ENCODE measurements around the gene SERPINA10. TPM values are rescaled to one million over a fixed set of nuclear protein-coding genes. Genes with fewer than 3 reads are reported as not detected.

SERPINA10 gene
- total and polyA plus RNA-seq, 7 donors = 0.06 TPM; not detected in 6

DNA sequence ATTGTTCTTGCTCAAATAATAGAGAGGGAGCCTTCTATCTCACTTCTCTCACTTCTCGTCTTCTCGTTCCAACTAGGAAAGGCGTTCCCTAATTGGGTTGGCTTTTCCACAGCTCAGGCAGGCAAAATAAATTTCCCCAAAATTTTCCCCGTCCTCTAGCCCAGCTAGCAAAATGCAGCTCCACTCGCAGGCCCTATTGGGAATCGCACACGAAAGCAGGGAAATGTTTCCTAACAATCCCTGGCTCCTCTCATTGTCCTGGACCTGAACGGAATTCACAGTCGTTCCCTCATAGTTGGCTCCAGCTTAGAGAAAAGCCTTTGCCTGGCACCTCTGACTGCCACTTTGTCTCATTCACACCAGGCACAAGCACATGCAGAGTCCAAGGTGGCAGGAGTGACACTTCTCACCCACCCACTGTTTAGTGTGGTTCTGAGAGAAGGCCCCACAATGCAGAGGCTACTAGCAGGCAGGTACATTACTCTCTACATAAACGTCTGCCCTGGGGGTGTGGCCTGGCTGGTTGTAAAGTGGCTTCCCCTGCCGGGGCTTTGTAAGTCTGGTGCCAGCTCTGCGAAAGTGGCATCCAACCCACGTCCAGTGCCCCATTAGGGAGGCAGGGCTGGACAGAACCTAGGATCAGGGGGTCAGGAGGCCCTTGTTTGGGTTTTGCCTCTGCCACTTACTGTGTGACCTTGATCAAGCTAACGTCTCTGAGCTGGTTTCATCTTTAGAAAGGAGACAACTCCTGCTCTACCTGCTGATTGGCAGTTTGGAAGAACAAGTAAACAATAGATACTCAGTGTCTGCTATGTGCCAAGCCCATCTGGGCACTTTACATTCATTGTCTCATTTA is 4.2 kb downstream of the SERPINA10 start:
- H3K4me3 ChIP-seq = no peak overlapping the region
- intact Hi-C loops (cut with DNase I) = no loop called here
- WGBS, 2 donors = 66 to 73% methylated on average over 14 of the region's 14 CpGs

DNA sequence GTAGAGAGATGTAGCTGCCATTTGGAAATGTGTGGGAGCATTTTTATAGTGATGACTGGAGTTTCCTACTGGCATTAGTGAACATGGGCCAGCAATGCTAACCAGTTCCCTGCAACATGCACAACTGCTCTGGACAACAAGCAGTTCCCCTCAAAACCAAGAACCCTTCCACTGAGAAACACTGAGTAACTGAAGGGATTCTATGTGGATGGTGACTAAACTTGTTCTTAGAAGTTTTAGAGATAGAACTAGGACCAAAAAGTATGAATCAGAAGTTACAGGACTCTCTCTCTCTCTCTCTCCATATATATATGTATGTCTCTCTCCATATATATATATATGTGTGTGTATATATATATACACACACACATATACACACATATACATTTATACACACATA is 7.9 kb downstream of the SERPINA10 start:
- TF ChIP-seq POLR2AphosphoS5 (IDR thresholded peaks at IDR 0.05) (no peak), EP300 (IDR thresholded peaks at IDR 0.05) (no peak), POLR2A (IDR thresholded peaks at IDR 0.05) (no peak)
- TF ChIP-seq, protein P1, sequence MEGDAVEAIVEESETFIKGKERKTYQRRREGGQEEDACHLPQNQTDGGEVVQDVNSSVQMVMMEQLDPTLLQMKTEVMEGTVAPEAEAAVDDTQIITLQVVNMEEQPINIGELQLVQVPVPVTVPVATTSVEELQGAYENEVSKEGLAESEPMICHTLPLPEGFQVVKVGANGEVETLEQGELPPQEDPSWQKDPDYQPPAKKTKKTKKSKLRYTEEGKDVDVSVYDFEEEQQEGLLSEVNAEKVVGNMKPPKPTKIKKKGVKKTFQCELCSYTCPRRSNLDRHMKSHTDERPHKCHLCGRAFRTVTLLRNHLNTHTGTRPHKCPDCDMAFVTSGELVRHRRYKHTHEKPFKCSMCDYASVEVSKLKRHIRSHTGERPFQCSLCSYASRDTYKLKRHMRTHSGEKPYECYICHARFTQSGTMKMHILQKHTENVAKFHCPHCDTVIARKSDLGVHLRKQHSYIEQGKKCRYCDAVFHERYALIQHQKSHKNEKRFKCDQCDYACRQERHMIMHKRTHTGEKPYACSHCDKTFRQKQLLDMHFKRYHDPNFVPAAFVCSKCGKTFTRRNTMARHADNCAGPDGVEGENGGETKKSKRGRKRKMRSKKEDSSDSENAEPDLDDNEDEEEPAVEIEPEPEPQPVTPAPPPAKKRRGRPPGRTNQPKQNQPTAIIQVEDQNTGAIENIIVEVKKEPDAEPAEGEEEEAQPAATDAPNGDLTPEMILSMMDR (IDR thresholded peaks at IDR 0.05) = no peak
- no peaks in the 10 kb centered on the region for H3K4me1 ChIP-seq
- H3K4me3 ChIP-seq = no peak overlapping the region
- H3K27me3 ChIP-seq = no peaks in the 10 kb centered on the region
- intact Hi-C loops (cut with DNase I) = no loop called here
- no peak overlapping the region for H3K27ac ChIP-seq
- no peak for DNase-seq
- H3K36me3 ChIP-seq = no peaks in the 10 kb centered on the region
- no peaks in the 10 kb centered on the region for H3K9me3 ChIP-seq

More for the DNA sequence above, 4.2 kb downstream of the SERPINA10 start:
- H3K27ac ChIP-seq = no peak overlapping the region
- no peaks in the 10 kb centered on the region for H3K4me1 ChIP-seq
- TF ChIP-seq, protein P1 (IDR thresholded peaks at IDR 0.05) = no peak
- TF ChIP-seq POLR2A (IDR thresholded peaks at IDR 0.05) = no peak
- no peaks in the 10 kb centered on the region for H3K36me3 ChIP-seq
- no peaks in the 10 kb centered on the region for H3K9me3 ChIP-seq
- H3K27me3 ChIP-seq = no peaks in the 10 kb centered on the region
- no peak for DNase-seq

DNA sequence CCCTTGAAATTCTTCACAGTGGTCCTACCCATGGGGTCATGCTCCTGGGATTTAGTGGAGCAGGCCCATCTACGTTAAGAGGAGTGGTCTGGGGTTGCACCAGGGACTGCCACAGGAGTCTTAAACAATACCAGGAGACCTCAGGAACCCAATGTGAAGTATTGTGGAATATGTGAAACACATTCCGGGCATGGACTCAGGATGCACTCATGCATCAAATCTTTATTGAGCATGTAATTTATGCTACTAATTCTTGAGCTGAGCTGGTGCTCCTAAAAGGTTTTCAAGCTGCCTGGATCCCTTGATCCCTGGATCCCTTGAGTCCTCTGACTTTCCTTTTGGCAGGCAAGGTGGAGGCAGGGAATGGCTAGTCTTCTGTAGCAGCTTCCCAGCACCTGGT is 8.8 kb downstream of the SERPINA10 start:
- no peak for DNase-seq

DNA sequence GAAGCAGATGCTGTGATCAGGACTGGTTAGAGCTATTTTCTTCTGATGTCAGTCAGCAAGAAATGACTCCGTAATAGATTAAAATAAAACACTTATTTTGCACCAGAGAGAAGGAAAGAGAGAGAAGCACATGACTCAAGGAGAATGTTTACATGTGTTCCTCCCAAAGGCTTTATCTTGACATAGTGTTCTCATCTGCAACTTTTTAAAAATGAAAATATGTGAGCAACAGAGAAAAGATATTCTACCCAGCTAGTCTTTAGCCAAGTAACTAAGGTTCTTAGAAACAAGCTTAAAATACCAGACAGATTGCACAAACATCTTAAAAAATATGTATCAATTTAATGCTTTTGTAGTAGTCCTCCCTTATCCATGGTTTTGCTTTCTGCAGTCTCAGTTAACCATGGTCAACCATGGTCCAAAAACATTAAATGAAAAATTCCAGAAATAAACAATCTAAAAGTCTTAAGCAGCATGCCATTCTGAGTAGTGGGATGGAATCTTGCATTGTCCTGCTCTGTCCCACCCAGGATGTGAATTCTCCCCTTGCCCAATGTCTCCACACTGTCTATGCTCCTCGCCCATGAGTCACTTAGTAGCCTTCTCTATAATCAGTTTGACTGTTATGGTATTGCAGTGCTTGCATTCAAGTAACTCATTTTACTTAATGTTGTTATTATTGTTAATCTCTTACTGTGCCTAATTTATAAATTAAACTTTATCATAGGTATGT is 9.9 kb downstream of the SERPINA10 start:
- TF ChIP-seq EP300 (IDR thresholded peaks at IDR 0.05) (no peak), POLR2A (IDR thresholded peaks at IDR 0.05) (no peak), POLR2AphosphoS5 (IDR thresholded peaks at IDR 0.05) (no peak)
- TF ChIP-seq, protein P1 (IDR thresholded peaks at IDR 0.05) = no peak
- Histone ChIP-seq H3K27ac (no peak overlapping the region), H3K36me3 (no peaks in the 10 kb centered on the region), H3K9me3 (no peaks in the 10 kb centered on the region), H3K4me1 (no peaks in the 10 kb centered on the region), H3K27me3 (no peaks in the 10 kb centered on the region), H3K4me3 (no peak overlapping the region)
- WGBS, 2 donors = 85 to 95% methylated on average over 2 of the region's 2 CpGs
- intact Hi-C loops (cut with DNase I) = no loop called here
- DNase-seq = no peak

More for the DNA sequence above, 8.8 kb downstream of the SERPINA10 start:
- H3K36me3 ChIP-seq = no peaks in the 10 kb centered on the region
- H3K9me3 ChIP-seq = no peaks in the 10 kb centered on the region
- H3K4me1 ChIP-seq = no peaks in the 10 kb centered on the region
- no peaks in the 10 kb centered on the region for H3K27me3 ChIP-seq
- 86 to 89% methylated on average over 2 of the region's 2 CpGs for WGBS, 2 donors
- intact Hi-C loops (cut with DNase I) = no loop called here
- TF ChIP-seq, protein P1 (IDR thresholded peaks at IDR 0.05) = no peak
- TF ChIP-seq EP300 (IDR thresholded peaks at IDR 0.05) (no peak), POLR2A (IDR thresholded peaks at IDR 0.05) (no peak), POLR2AphosphoS5 (IDR thresholded peaks at IDR 0.05) (no peak)
- H3K4me3 ChIP-seq = no peak overlapping the region
- no peak overlapping the region for H3K27ac ChIP-seq
